Measurements from ENCODE around the gene HPSE2.

The HPSE2 gene

DNA sequence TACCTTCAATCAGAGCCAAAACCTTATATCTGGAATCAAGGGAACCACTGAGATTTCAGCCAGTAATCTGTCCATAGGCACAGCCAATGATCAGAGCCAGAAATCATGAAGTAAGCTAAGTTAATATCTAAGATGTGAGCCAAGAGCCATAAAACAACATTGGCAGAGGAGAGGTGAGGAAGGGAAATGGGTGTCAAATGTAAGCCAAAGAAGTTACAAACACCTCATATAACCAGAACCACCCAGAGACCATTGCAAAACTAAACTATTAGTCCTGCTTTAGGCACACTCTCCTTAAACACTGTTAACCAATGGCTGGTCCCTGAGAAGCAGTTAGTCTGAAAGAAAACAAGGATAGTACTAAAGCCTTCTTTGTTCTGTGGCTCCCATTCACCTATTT is 173.1 kb downstream of the HPSE2 start:
- no peaks in the 10 kb centered on the region for H4K20me1 ChIP-seq (ENCODE audit: low read depth, low read length)
- H2AFZ ChIP-seq (ENCODE audit: low read depth, low read length, severe bottlenecking) = no peak overlapping the region
- H3K36me3 ChIP-seq (ENCODE audit: low read length) = no peaks in the 10 kb centered on the region
- H3K27me3 ChIP-seq (ENCODE audit: low read length) = no peaks in the 10 kb centered on the region
- H3F3A ChIP-seq (ENCODE audit: insufficient read depth) = no peaks in the 10 kb centered on the region
- TF ChIP-seq CTCF (IDR thresholded peaks at IDR 0.05; ENCODE audit: insufficient read depth, low read length, poor library complexity, severe bottlenecking) = no peak
- no peaks in the 10 kb centered on the region for H3K9me3 ChIP-seq (ENCODE audit: insufficient read depth, low read length)
- H3K79me2 ChIP-seq (ENCODE audit: insufficient read depth, low read length) = no peaks in the 10 kb centered on the region
- H3K4me3 ChIP-seq (ENCODE audit: insufficient read depth, low read length, poor library complexity, severe bottlenecking) = no peak overlapping the region
- no peaks in the 10 kb centered on the region for H3K9me2 ChIP-seq (replicated peaks; ENCODE audit: insufficient read depth, low read length)
- no peak overlapping the region for H3K9ac ChIP-seq (ENCODE audit: low read length)
- H3K4me2 ChIP-seq (ENCODE audit: low read depth, low read length, poor library complexity, severe bottlenecking) = no peak overlapping the region
- H3K27ac ChIP-seq (ENCODE audit: low read depth, low read length) = no peak overlapping the region

DNA sequence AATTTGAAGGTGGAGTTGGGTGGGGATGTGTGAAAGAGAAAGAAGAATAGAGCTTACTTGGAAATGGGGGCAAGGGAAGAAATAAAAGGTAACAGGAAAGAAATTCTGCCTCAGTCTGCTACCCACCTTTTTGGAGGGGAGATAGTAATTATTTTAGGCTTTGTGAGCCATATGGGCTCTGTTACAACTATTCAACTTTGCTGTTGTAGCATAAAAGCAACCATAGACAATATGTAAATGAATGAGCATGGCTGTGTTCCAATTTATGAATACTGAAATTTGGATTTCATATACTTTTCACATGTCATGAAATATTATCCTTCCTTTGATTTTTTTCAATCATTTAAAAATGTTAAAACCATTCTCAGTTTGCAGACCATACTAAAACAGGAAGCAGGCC is 176.9 kb downstream of the HPSE2 start:
- H3K9ac ChIP-seq (ENCODE audit: low read length) = no peak overlapping the region

DNA sequence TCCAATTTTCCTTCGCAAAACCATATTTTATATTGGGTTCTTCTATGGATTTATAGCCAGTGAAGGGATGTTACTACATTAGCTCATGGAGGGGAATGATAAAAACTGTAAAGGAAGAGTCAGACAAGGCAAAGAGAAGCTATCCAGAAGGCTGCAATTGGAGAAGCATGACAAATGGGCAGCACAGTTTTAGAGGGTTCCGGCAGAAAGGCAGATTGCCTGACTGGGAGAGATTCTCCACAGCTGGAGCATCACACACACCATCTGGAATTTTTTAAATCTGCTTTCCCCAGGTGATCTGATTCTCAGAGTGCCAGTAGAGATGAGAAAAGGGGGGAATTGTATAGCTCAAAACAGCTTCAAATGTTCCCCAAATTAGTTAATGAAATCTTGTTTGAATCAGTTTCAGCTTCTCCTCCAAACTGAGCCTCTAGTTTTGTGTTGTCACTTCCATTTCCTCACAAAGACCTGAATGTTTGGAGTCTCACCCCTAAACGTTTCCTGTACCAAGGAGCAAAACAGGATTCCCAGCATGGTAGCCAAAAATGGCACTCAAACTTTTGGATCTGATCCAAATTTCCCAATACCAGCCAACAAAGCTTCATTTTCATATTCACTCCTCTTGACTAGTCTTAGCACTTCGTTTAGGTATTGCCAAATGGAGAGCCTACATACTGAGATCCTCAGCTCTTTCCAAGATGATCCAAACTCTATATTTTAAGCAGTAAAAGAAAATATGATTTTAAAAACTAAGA is 177.5 kb downstream of the HPSE2 start:
- Histone ChIP-seq H3K9ac (ENCODE audit: low read length) (no peak overlapping the region), H3K27me3 (ENCODE audit: low read length) (no peaks in the 10 kb centered on the region), H3K79me2 (ENCODE audit: insufficient read depth, low read length) (no peaks in the 10 kb centered on the region), H3K4me3 (ENCODE audit: insufficient read depth, low read length, poor library complexity, severe bottlenecking) (no peak overlapping the region), H3K9me2 (replicated peaks; ENCODE audit: insufficient read depth, low read length) (no peaks in the 10 kb centered on the region), H3K4me2 (ENCODE audit: low read depth, low read length, poor library complexity, severe bottlenecking) (no peak overlapping the region), H3K36me3 (ENCODE audit: low read length) (no peaks in the 10 kb centered on the region), H3K27ac (ENCODE audit: low read depth, low read length) (no peak overlapping the region), H4K20me1 (ENCODE audit: low read depth, low read length) (no peaks in the 10 kb centered on the region), H2AFZ (ENCODE audit: low read depth, low read length, severe bottlenecking) (no peak overlapping the region), H3F3A (ENCODE audit: insufficient read depth) (no peaks in the 10 kb centered on the region), H3K9me3 (ENCODE audit: insufficient read depth, low read length) (no peaks in the 10 kb centered on the region)
- TF ChIP-seq EZH2phosphoT487 (conservative IDR thresholded peaks at IDR 0.05; ENCODE audit: low read length) (no peak), CTCF (IDR thresholded peaks at IDR 0.05; ENCODE audit: insufficient read depth, low read length, poor library complexity, severe bottlenecking) (no peak)

More for the DNA sequence above, 176.9 kb downstream of the HPSE2 start:
- no peak overlapping the region for H2AFZ ChIP-seq (ENCODE audit: low read depth, low read length, severe bottlenecking)
- H3K9me3 ChIP-seq (ENCODE audit: insufficient read depth, low read length) = no peaks in the 10 kb centered on the region
- TF ChIP-seq EZH2phosphoT487 (conservative IDR thresholded peaks at IDR 0.05; ENCODE audit: low read length) (no peak), CTCF (IDR thresholded peaks at IDR 0.05; ENCODE audit: insufficient read depth, low read length, poor library complexity, severe bottlenecking) (no peak)
- H4K20me1 ChIP-seq (ENCODE audit: low read depth, low read length) = no peaks in the 10 kb centered on the region
- H3K4me2 ChIP-seq (ENCODE audit: low read depth, low read length, poor library complexity, severe bottlenecking) = no peak overlapping the region
- H3K27me3 ChIP-seq (ENCODE audit: low read length) = no peaks in the 10 kb centered on the region
- H3K27ac ChIP-seq (ENCODE audit: low read depth, low read length) = no peak overlapping the region
- H3K79me2 ChIP-seq (ENCODE audit: insufficient read depth, low read length) = no peaks in the 10 kb centered on the region
- H3K36me3 ChIP-seq (ENCODE audit: low read length) = no peaks in the 10 kb centered on the region
- H3K9me2 ChIP-seq (replicated peaks; ENCODE audit: insufficient read depth, low read length) = no peaks in the 10 kb centered on the region
- no peak overlapping the region for H3K4me3 ChIP-seq (ENCODE audit: insufficient read depth, low read length, poor library complexity, severe bottlenecking)
- no peaks in the 10 kb centered on the region for H3F3A ChIP-seq (ENCODE audit: insufficient read depth)
